Panc1 (cell line): ENCODE measurements around the gene VSIG8. TPM values are rescaled to one million over a fixed set of nuclear protein-coding genes. Genes with fewer than 3 reads are reported as not detected.

Experiments used
- ATAC-seq: fragments of 200-7000 bp; cut with Tn5 transposase; 2 replicates; pipeline ENCODE4 v1.9.1; 2020; ENCODE audit warnings: mild to moderate bottlenecking, moderate library complexity
- BruUV-seq: library from RNA; stranded (reverse); fragments of 400-500 nt; replicated peaks from 2 replicates; lab custom pipeline; 2021; lab: Mats Ljungman, UMichigan
- CTCF ChIA-PET: fragments of 300-600 bp; sonication (Branson Sonifier 250); formaldehyde crosslinking; loops from one replicate; lab custom pipeline; 2022; ENCODE audit warnings: antibody characterized with exemption; lab: Charles Lee
- POLR2A ChIA-PET: fragments of 300-600 bp; sonication (Branson Sonifier 250); formaldehyde crosslinking; loops from one replicate; lab custom pipeline; 2022; ENCODE audit warnings: antibody characterized with exemption; lab: Charles Lee
- DNase-seq: peaks from one replicate; pipeline ENCODE4 v3.0.0-alpha.2; 2010; ENCODE audit warnings: low read depth, low spot score
- H3K27ac ChIP-seq: 2 replicates; pipeline ENCODE4 v1.5.1; 2011; ENCODE audit warnings: mild to moderate bottlenecking, low read length, inconsistent platforms
- H3K27me3 ChIP-seq: fragments of 200-500 bp; sonication (Bioruptor generic); 2 replicates; pipeline ENCODE4 v1.6.0; 2014; ENCODE audit warnings: low read length, inconsistent platforms; ENCODE audit not compliant: control insufficient read depth, insufficient read depth
- H3K36me3 ChIP-seq: fragments of 200-500 bp; sonication (Bioruptor generic); 2 replicates; pipeline ENCODE4 v1.5.1; 2014; ENCODE audit warnings: inconsistent platforms, mild to moderate bottlenecking, low read length, moderate library complexity; ENCODE audit not compliant: control insufficient read depth, insufficient read depth
- H3K4me1 ChIP-seq: 2 replicates; pipeline ENCODE4 v1.5.1; 2011; ENCODE audit warnings: inconsistent platforms, mild to moderate bottlenecking, low read length, moderate library complexity; ENCODE audit not compliant: control insufficient read depth, insufficient read depth
- H3K4me3 ChIP-seq, 2 experiments: 2 replicates each; pipeline ENCODE4 v1.5.1; 2011 to 2012; ENCODE audit warnings: low read depth in 2 of 2, low read length in 2 of 2, mild to moderate bottlenecking in 2 of 2, inconsistent platforms in 1 of 2, moderate library complexity in 1 of 2
- H3K9me3 ChIP-seq: fragments of 200-500 bp; sonication (Bioruptor generic); 2 replicates; pipeline ENCODE4 v1.5.1; 2014; ENCODE audit warnings: low read depth, mild to moderate bottlenecking, inconsistent platforms, low read length, moderate library complexity; ENCODE audit not compliant: control insufficient read depth, insufficient read depth
- CTCF ChIP-seq: fragments of 450-650 bp; IDR thresholded peaks from 2 replicates; pipeline ENCODE4 v1.5.1; 2017; ENCODE audit warnings: mild to moderate bottlenecking
- POLR2AphosphoS5 ChIP-seq: IDR thresholded peaks from 2 replicates; pipeline ENCODE4 v1.6.1; 2012; ENCODE audit warnings: mild to moderate bottlenecking, low read depth, low read length, moderate library complexity
- REST ChIP-seq, 2 experiments: IDR thresholded peaks; 2 replicates each; pipeline ENCODE4 v1.6.1; 2011 to 2012; ENCODE audit warnings: low read depth in 2 of 2, control low read depth in 1 of 2, low read length in 1 of 2, mild to moderate bottlenecking in 1 of 2, moderate library complexity in 1 of 2; ENCODE audit not compliant: insufficient read depth in 1 of 2
- SIN3A ChIP-seq: IDR thresholded peaks from 2 replicates; pipeline ENCODE4 v1.6.1; 2012; ENCODE audit warnings: low read depth, mild to moderate bottlenecking, low read length, moderate library complexity, borderline replicate concordance; ENCODE audit not compliant: insufficient read depth
- TCF7L2 ChIP-seq: IDR thresholded peaks from 2 replicates; pipeline ENCODE4 v1.6.1; 2011; ENCODE audit warnings: mild to moderate bottlenecking, low read depth, low read length, inconsistent platforms
- in situ Hi-C: cut with HindIII; loops from 2 replicates; pipeline ENCODE4 v1.10.0; 2016; ENCODE audit warnings: low sequenced_read_pairs, low pct_unique_long_range_greater_than_20kb
- intact Hi-C: fragments of 100-400 bp; cut with micrococcal nuclease; formaldehyde crosslinking; loops from one replicate; pipeline ENCODE4 v1.10.0; 2022; ENCODE audit not compliant: unreplicated experiment
- total RNA-seq: library from RNA; stranded (reverse); gene quantifications from one replicate; pipeline ENCODE4 v1.2.1, GENCODE V29; 2021; ENCODE audit not compliant: unreplicated experiment

The VSIG8 gene
- total RNA-seq, 1 experiment from 2014 or later: not detected

- H3K4me1 ChIP-seq: no peaks in the 10 kb centered on the region
- no peak for DNase-seq
- no peak for ATAC-seq
- no peaks in the 10 kb centered on the region for H3K27me3 ChIP-seq
- intact Hi-C loops (no loop called here), in situ Hi-C loops (no loop called here)
- H3K27ac ChIP-seq: no peak overlapping the region
- ChIA-PET CTCF (no interaction called here), POLR2A (no interaction called here)
- no TSS peak for BruUV-seq
- H3K36me3 ChIP-seq: no peaks in the 10 kb centered on the region
- H3K9me3 ChIP-seq: no peaks in the 10 kb centered on the region
- no peak overlapping the region for H3K4me3 ChIP-seq
- TF ChIP-seq REST (IDR thresholded peaks at IDR 0.05; ENCODE audit: insufficient read depth in 1 of 2, low read depth in 2 of 2, low read length in 1 of 2): no peak
- TF ChIP-seq CTCF: no peak
- TF ChIP-seq POLR2AphosphoS5: no peak
- no peak for TF ChIP-seq SIN3A
- no peak for TF ChIP-seq TCF7L2
Measured at GRCh38 chr1:159864262-159864661, 1.8 kb upstream of the VSIG8 start.

GRCh38 chr1:159862031-159862430 is 426 bp downstream of the VSIG8 start:
- in situ Hi-C loops: no loop called here
- CTCF ChIA-PET: no interaction called here
- Histone ChIP-seq H3K27ac (no peak overlapping the region), H3K27me3 (no peaks in the 10 kb centered on the region), H3K4me3 (no peak overlapping the region), H3K4me1 (no peaks in the 10 kb centered on the region), H3K9me3 (no peaks in the 10 kb centered on the region), H3K36me3 (no peaks in the 10 kb centered on the region)
- no peak for TF ChIP-seq SIN3A
- no peak for TF ChIP-seq POLR2AphosphoS5
- TF ChIP-seq REST (IDR thresholded peaks at IDR 0.05; ENCODE audit: insufficient read depth in 1 of 2, low read depth in 2 of 2, low read length in 1 of 2): no peak
- no peak for TF ChIP-seq TCF7L2
- TF ChIP-seq CTCF: no peak
- ATAC-seq (no peak), DNase-seq (no peak)
- intact Hi-C loops: no loop called here
- POLR2A ChIA-PET: no interaction called here
- no TSS peak for BruUV-seq
